ENCODE data around the gene SLC6A11. TPM values are rescaled to one million over a fixed set of nuclear protein-coding genes. Genes with fewer than 3 reads are reported as not detected.
A peak's percentile ranks its signal among the peaks of the same experiment; 100 is the strongest.

The SLC6A11 gene
- total and polyA plus RNA-seq, 2 of the 13 experiments (the other 11 are each of a cell fraction or from before 2014, with no cell fraction given), result 17.9 to 34.5 TPM

DNA sequence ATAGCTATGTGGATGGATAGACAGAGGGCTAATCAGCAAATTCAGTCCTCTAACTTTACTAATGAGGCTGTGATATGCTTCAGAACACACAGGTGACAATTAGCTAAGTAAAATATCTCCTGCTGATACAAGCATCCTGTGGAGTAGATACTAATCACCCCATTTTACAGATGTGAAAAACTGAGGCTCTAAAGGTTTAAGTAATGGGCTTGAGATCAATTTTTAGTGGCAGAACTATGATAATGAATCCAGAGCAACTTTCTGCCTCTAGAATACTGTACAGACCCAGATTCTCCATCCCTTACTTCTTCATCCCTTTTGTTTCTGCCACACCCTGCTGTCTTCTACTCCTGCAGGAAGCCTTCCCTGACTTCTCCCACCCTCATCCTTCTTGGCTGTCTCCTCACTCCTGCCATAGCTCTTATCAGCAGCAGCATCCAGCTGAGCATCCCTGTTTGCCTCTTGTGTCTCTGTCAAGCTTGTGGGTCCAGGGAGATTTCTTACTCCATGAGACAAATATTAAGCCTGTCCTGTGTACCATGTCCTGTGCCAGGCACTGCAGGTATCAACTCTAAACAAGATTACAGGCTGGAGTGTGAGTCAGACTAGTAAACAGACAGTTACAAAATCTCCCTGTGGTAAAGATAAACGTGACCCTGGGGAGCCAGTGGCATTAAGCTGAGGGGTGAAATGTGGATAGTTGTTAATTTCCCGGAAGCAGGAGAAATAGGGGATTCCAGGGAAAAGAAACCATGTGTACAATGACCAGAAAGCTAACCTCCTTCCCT lies 39.2 kb downstream of the SLC6A11 start:
- CTCF ChIA-PET (ENCODE audit: low intra/inter-chr PET ratio, low total read pairs), result no interaction called here
- no peaks in the 10 kb centered on the region for H3K9me3 ChIP-seq (ENCODE audit: low read length)
- POLR2A ChIA-PET, result interaction anchor here (1.1 to 2.3 kb wide), 2 partner anchors 42 to 44 kb away, joined by 4 to 14 read pairs; no protein-coding TSS in a partner anchor
- in situ Hi-C loops (cut with HindIII; ENCODE audit: extremely low pct_ligation_motif_present, low pct_unique_long_range_greater_than_20kb), result no loop called here
- FAIRE-seq (peak; percentile 28), DNase-seq (ENCODE audit: low spot score) (peak; percentile 66), ATAC-seq (peak; percentile 91)
- no peaks in the 10 kb centered on the region for H3K27me3 ChIP-seq (ENCODE audit: control insufficient read depth in 1 of 2, insufficient read depth in 2 of 2, low read length in 2 of 2)
- H3K27ac ChIP-seq (ENCODE audit: extremely low read length, insufficient read depth, low read length), result peak overlapping the region; percentile 39
- no peak overlapping the region for H3K9ac ChIP-seq (ENCODE audit: insufficient read depth, low read depth, low read length)
- intact Hi-C loops (cut with micrococcal nuclease; ENCODE audit: unreplicated experiment), result loop anchor here (1.0 kb wide), 1 partner anchor 43 kb away; no protein-coding TSS in a partner anchor
- TSS peak; percentile 26 for BruUV-seq (replicated peaks)
- WGBS (ENCODE audit: low lambda C conversion rate), result 2% methylated on average over 2 of the region's 2 CpGs
- peaks cover 24% of the 10 kb centered on the region for H3K4me1 ChIP-seq (ENCODE audit: insufficient read depth, low read length)
- H3K79me2 ChIP-seq (ENCODE audit: insufficient read depth, low read length), result no peaks in the 10 kb centered on the region
- H3K4me3 ChIP-seq (replicated peaks in 1 of 3; ENCODE audit: insufficient read depth in 1 of 3, low read depth in 2 of 3, low read length in 3 of 3), result no peak overlapping the region
- no peak overlapping the region for H2AFZ ChIP-seq (ENCODE audit: low read length)
- no peaks in the 10 kb centered on the region for H4K20me1 ChIP-seq (ENCODE audit: insufficient read depth, low read length)
- peaks cover 2% of the 10 kb centered on the region in 2 experiments; a peak in 2 of 5 replicates for H3K36me3 ChIP-seq (replicated peaks in 1 of 2; ENCODE audit: control insufficient read depth in 1 of 2, insufficient read depth in 2 of 2, low read length in 2 of 2)
- H3K4me2 ChIP-seq (ENCODE audit: low read depth, low read length), result peak overlapping the region; percentile 16; the same call in 1 of the 2 replicates
- TF ChIP-seq GATAD2A (CRISPR knock-in tag; IDR thresholded peaks at IDR 0.05), result peak; percentile 82
- 0 out of 2 replicates have a peak, but pooled peaks have one; percentile 18 for TF ChIP-seq KAT8 (CRISPR knock-in tag; IDR thresholded peaks at IDR 0.05)
- TF ChIP-seq FOSL2 (CRISPR knock-in tag; IDR thresholded peaks at IDR 0.05), result peak; percentile 99
- no peak for TF ChIP-seq ZNF12 (CRISPR knock-in tag; IDR thresholded peaks at IDR 0.05)
- no peak for TF ChIP-seq MEIS1 (CRISPR knock-in tag; IDR thresholded peaks at IDR 0.05; ENCODE audit: borderline replicate concordance)
- no peak for TF ChIP-seq SRF (IDR thresholded peaks at IDR 0.05; ENCODE audit: low read depth, low read length)
- no peak for TF ChIP-seq RELA (CRISPR knock-in tag; IDR thresholded peaks at IDR 0.05)
- no peak for TF ChIP-seq ZNF543 (CRISPR knock-in tag; IDR thresholded peaks at IDR 0.05)
- peak; percentile 34; the same call in 1 of the 2 replicates for TF ChIP-seq PITX1 (CRISPR knock-in tag; IDR thresholded peaks at IDR 0.05)
- TF ChIP-seq, protein P1, sequence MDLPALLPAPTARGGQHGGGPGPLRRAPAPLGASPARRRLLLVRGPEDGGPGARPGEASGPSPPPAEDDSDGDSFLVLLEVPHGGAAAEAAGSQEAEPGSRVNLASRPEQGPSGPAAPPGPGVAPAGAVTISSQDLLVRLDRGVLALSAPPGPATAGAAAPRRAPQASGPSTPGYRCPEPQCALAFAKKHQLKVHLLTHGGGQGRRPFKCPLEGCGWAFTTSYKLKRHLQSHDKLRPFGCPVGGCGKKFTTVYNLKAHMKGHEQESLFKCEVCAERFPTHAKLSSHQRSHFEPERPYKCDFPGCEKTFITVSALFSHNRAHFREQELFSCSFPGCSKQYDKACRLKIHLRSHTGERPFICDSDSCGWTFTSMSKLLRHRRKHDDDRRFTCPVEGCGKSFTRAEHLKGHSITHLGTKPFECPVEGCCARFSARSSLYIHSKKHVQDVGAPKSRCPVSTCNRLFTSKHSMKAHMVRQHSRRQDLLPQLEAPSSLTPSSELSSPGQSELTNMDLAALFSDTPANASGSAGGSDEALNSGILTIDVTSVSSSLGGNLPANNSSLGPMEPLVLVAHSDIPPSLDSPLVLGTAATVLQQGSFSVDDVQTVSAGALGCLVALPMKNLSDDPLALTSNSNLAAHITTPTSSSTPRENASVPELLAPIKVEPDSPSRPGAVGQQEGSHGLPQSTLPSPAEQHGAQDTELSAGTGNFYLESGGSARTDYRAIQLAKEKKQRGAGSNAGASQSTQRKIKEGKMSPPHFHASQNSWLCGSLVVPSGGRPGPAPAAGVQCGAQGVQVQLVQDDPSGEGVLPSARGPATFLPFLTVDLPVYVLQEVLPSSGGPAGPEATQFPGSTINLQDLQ (CRISPR knock-in tag; IDR thresholded peaks at IDR 0.05), result no peak
- peak; percentile 61 for TF ChIP-seq NCOA2 (CRISPR knock-in tag; IDR thresholded peaks at IDR 0.05)
- no peak for TF ChIP-seq TCF7 (IDR thresholded peaks at IDR 0.05; ENCODE audit: low read depth)
- TF ChIP-seq GTF3A (CRISPR knock-in tag; conservative IDR thresholded peaks at IDR 0.05), result no peak
- peak; percentile 28; the same call in 1 of the 2 replicates for TF ChIP-seq ZNF792 (CRISPR knock-in tag; IDR thresholded peaks at IDR 0.05)
- peak; percentile 76 for TF ChIP-seq ARID5B (CRISPR knock-in tag; IDR thresholded peaks at IDR 0.05)
- TF ChIP-seq ZNF350 (CRISPR knock-in tag; IDR thresholded peaks at IDR 0.05; ENCODE audit: borderline replicate concordance, low read depth), result no peak
- no peak for TF ChIP-seq TARDBP (CRISPR knock-in tag; IDR thresholded peaks at IDR 0.05)

All from HepG2 (cell line).